HL-60 (cell line): Measurements from ENCODE around the gene MBD3L4.
A peak's percentile ranks its signal among the peaks of the same experiment; 100 is the strongest.

Source experiments
- DNase-seq, 2 experiments: peaks; one replicate each; pipeline ENCODE4 v3.0.0-alpha.2; 2010 to 2020; ENCODE audit warnings: low read depth in 1 of 2, low spot score in 1 of 2
- H3K27ac ChIP-seq: fragments of 250-450 bp; sonication (Bioruptor Pico); replicated peaks from 2 replicates; pipeline ENCODE4 v1.5.1; 2020; ENCODE audit warnings: mild to moderate bottlenecking, moderate library complexity
- H3K27me3 ChIP-seq: fragments of 250-450 bp; sonication (Bioruptor Pico); 2 replicates; pipeline ENCODE4 v1.5.1; 2021; ENCODE audit warnings: mild to moderate bottlenecking, moderate library complexity; ENCODE audit not compliant: insufficient read depth, poor library complexity, severe bottlenecking
- H3K4me3 ChIP-seq: replicated peaks from 2 replicates; pipeline ENCODE4 v1.5.1; 2011; ENCODE audit warnings: mild to moderate bottlenecking, control low read depth, low read length; ENCODE audit not compliant: insufficient read depth
- CTCF ChIP-seq: IDR thresholded peaks from one replicate; pipeline ENCODE4 v1.5.1; 2011; ENCODE audit warnings: low read length, control low read depth, inconsistent platforms; ENCODE audit not compliant: insufficient read depth
- GABPA ChIP-seq: IDR thresholded peaks from 2 replicates; pipeline ENCODE4 v1.6.1; 2012; ENCODE audit warnings: low read depth
- POLR2AphosphoS5 ChIP-seq: IDR thresholded peaks from 2 replicates; pipeline ENCODE4 v1.6.1; 2012; ENCODE audit warnings: low read depth
- REST ChIP-seq: IDR thresholded peaks from 2 replicates; pipeline ENCODE4 v1.6.1; 2012; ENCODE audit warnings: low read depth; ENCODE audit not compliant: insufficient replicate concordance
- SPI1 ChIP-seq: IDR thresholded peaks from 2 replicates; pipeline ENCODE4 v1.6.1; 2012; ENCODE audit warnings: low read depth, mild to moderate bottlenecking, borderline replicate concordance

The MBD3L4 gene

GRCh38 chr19:7069904-7070226 lies 29.9 kb upstream of the MBD3L4 start:
- peak overlapping the region; percentile 91 for H3K27ac ChIP-seq
- no peak for DNase-seq
- H3K27me3 ChIP-seq, result no peaks in the 10 kb centered on the region
- peak overlapping the region; percentile 92 for H3K4me3 ChIP-seq
- TF ChIP-seq POLR2AphosphoS5 (no peak), REST (no peak), SPI1 (no peak)

- no peaks in the 10 kb centered on the region for H3K27me3 ChIP-seq
- DNase-seq, result peak; percentile 97 to 99
- H3K4me3 ChIP-seq, result peak within 1 kb of the TSS; percentile 92
- TF ChIP-seq CTCF (no peak), POLR2AphosphoS5 (peak; percentile 63; the same call in 1 of the 2 replicates), REST (peak; percentile 37), GABPA (peak; percentile 91), SPI1 (peak; percentile 24; the same call in 1 of the 2 replicates)
- H3K27ac ChIP-seq, result peak within 1 kb of the TSS; percentile 91
These were observed 29.3 kb upstream of the MBD3L4 start, which contains the start of gene ZNF557 for GRCh38 chr19:7069042-7069903. TSS of gene ZNF557 (plus strand) at chr19:7069703. CDS start at chr19:7075075, 5,372 bp downstream.

GRCh38 chr19:7068599-7068998 lies 28.6 kb upstream of the MBD3L4 start:
- Histone ChIP-seq H3K27me3 (no peaks in the 10 kb centered on the region), H3K4me3 (no peak overlapping the region), H3K27ac (peak overlapping the region; percentile 33)
- no peak for TF ChIP-seq POLR2AphosphoS5
- no peak for TF ChIP-seq REST
- no peak for TF ChIP-seq SPI1
- no peak for TF ChIP-seq GABPA
- no peak for TF ChIP-seq CTCF
- DNase-seq, result no peak
